Measurements from ENCODE around the gene LITAF.
"Not testable (repeated sequence)": the region's sequence is repeated elsewhere in the genome, so short reads cannot be mapped to it uniquely, and the experiment has no call there.

Gene LITAF

DNA sequence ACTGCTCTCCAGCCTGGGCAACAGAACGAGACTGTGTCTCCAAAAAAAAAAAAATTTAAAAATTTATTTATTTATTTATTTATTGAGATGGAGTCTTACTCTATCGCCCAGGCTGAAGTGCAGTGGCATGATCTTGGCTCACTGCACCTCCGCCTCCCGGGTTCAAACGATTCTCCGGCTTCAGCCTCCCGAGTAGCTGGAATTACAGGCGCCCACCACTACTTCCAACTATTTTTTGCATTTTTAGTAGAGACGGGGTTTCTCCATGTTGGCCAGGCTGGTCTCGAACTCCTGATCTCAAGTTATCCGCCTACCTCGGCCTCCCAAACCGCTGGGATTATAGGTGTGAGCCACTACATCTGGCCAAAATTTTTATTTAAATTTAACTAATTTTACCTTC lies 73.4 kb downstream of the LITAF start:
- not testable (repeated sequence) for DNase-seq

DNA sequence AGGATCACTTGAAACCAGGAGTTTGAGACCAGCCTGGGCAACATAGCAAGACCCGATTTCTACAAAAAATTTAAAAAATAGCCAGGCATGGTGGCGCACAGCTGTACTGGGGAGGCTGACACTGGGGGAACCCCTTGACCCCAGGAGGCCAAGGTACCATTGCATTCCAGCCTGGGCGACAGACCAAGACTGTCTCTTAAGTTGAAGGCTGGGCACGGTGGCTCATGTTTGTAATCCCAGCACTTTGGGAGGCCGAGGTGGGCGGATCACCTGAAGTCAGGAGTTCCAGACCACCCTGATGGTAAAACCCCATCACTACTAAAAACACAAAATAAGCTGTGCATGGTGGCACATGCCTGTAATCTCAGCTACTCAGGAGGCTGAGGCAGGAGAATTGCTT lies 74.9 kb downstream of the LITAF start:
- no peak for DNase-seq

DNA sequence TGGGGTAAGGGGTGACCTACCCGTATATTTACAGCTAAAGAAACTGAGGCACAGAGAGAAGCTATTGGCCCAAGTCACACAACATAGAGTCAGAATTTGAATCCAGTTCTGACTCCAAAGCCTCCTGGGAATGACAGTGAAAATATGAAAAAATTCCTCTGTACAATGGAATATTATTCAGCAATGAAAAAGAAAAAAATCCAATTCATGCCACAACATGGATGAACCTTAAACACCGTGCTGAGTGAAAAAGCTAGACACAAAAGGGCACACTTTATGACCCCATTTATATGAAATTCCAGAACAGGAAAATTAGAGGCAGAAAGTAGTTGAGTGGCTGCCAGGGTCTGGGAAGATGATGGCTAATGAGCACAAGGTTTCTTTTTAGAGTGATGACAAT lies 75.4 kb downstream of the LITAF start:
- no peak for DNase-seq

DNA sequence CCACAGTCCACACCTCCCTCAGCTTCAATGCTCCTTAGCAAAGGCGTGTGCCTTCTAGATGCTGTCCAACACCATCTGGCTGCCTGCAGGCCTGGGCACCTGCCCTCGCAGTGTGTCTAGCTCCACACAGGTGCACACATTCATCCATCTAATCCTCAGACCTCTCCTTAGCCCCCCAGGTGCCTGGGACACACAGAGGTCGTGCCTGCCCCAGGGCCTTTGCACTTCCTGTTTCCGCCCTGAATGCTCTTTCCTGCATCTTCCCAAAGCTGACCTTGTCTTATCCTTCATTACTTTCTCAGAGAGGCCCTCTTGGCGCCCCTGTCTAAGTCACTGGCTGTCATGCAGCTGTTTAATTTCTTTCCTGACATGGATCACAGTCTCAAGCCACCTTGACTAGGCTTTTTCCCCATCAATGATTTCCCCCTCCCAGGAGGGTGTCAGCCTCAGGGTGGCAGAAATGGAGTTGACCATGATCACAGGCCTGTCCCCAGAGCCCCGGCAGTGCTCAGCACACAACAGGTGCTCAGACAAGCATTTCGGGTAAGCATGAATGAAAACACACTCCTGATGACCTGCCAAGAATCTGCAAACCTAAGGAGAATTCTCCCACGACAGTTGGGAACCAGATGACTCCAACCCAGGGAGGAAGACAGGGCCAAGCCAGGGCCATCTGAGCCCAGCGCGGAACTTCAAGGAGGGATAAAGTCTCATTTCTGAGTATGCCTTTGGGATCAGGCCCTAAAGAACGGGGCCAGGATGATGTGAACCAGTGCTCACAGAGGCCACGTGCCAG lies 76.3 kb downstream of the LITAF start:
- no peak for DNase-seq

DNA sequence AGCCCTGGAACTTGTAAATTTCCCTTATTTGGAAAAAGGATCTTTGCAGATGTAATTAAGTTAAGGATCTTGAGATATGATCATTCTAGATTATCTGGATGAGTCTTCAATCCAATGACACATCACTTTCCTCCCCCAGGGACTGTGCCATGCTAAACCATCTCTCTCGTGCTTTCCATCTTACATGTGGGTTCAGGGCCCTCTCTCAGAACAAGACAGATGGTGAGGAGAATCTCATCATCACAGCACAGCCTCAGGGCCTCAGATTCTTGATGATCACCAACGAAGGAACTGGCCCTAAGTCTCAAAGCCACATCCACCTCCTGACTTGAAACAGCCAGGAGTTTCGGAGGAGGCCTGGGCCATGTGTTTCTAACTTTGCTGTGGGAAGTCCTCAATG lies 78.7 kb downstream of the LITAF start:
- DNase-seq = no peak

DNA sequence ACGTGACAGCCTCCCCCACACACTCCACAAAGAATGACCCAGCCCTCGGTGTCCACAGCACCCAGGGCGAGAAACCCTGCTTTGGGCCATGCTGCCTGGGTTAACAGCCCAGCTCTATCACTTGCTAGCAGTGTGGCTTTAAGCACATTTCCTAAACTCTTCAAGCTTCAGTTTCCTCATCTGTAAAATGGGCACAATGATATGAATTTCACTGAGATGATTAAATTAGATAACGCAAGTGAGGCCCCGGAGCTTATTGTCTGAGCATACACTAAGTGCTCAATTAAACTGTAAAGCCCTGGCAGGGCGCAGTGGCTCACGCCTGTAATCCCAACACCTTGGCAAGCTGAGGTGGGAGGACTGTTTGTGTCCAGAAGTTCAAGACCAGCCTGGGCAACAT lies 79.4 kb downstream of the LITAF start:
- DNase-seq = no peak

DNA sequence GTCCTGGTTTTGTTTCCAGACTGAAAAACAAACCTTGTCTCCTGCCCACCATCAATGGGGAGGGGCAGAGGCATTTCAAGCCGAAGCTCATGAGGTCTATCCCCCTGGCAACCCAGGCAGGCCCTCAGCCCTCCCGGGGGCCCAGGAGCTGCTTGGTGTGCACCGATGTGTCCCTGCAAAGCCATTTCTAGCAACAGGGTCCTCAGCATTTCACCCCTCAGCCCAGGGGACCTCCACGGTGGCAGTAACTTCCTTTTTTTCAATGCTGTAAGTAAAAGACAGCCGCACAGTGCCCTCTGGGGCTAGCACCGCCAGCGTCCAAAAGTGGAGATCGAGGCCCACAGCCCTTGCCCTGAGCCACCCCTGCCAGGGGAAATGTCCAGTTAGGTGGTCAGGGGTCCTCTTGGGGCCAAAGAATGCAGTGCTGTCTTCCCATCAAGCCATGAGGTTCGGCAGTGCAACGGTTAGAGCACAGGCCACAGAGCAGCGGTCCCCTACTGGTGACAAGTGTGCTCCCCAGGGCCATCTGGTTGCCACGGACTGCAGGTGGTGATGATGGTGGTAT lies 79.9 kb downstream of the LITAF start:
- DNase-seq = no peak

DNA sequence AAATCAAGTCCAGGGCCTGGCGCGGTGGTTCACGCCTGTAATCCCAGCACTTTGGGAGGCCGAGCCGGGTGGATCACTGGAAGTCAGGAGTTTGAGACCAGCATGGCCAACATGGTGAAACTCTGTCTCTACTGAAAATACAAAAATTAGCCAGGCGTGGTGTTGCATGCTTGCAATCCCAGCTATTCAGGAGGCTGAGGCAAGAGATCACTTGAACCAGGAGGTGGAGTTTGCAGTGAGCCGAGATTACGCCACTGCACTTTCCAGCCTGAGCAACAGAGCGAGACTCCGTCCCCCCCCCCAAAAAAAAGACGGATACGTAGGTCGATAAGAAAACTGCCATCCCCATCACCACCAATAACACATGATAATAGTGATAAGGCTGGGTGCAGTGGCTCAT lies 82.5 kb downstream of the LITAF start:
- not testable (repeated sequence) for DNase-seq

DNA sequence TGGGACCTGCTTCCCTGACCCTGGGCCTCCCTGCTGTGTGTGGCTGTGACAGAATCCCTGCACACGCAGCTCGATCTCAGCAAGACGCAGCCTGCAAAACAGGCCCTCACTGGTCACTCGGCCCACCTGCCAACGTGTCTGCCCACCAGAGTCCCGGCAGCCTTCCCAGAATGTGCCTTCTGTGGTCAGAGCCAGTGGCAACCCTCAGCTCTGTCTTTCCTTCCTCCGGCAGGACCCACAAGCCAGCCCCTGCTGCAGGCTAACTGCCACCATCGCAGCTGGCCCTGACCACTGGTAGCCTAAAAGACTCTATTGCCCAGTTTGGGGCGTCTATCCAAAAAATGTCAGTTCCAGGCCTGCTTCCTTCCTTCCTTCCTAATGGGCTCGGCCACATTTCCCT lies 83.2 kb downstream of the LITAF start:
- no peak for DNase-seq

DNA sequence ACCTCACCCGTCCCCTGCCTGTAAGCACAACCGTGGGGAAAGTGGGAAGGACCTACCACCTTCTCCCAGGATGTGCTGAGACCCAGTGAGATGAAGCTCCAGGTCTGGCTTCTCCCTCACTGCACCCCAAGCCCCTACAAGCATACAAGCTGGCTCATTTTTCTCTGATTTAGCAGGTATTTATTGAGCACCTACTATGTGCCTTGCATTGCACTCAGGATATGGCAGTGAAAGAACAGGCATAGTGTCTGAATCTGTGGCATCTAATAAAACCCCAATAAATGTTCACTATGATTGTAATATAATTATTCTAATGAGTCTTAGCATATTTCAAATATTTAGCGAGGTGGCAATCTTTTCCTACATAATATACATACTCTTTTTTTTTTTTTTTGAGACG lies 84.5 kb downstream of the LITAF start:
- DNase-seq = no peak

DNA sequence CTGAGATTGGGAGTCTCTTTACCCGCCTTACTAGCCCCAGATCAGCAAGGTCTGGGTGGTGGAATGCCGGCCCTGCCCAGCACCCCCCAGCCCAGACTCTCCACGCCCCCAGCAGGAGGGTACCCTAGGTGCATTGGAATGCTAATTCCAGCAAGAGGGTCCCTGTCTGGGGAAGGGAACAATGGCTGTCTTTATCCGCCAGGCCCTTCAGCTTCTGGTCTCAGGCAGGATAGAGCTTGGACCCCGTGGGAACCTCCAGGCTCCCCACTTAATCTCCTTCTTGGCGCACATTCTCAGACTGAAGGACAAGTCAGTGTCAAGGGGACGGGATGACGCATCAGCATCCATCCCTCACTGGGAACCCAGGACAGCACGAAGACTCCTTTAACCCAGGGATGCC lies 85.1 kb downstream of the LITAF start:
- no peak for DNase-seq

DNA sequence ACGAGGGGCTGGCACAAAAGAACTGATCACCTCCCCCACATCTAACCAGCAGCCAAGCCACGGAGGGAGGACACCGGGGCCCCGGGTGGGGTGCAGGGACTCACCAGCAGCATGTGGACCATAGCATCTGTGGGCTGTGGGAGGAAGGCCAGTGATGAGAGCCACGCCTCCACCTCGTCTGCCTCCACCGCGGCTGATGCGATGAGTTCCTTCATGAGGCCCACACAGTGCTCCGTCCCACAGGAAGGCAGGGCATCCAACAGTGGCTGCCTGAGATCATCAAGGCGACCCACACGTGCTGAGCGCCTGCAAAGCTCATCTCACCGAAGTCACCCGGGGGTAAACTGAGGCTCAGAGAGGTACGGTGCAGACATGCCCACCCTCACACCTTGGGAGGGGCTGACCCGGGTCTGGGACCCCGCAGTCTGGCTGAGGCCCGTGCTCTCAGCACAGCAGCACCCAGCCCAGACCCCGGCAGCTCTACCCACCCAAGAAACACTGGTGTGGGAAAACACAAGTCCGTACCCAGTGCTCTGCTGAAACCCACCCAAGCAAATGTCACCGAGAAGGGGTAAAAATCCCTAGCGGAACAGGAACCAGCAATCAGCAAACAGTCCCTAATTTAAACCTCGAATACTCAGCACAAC lies 85.9 kb downstream of the LITAF start:
- DNase-seq = no peak

DNA sequence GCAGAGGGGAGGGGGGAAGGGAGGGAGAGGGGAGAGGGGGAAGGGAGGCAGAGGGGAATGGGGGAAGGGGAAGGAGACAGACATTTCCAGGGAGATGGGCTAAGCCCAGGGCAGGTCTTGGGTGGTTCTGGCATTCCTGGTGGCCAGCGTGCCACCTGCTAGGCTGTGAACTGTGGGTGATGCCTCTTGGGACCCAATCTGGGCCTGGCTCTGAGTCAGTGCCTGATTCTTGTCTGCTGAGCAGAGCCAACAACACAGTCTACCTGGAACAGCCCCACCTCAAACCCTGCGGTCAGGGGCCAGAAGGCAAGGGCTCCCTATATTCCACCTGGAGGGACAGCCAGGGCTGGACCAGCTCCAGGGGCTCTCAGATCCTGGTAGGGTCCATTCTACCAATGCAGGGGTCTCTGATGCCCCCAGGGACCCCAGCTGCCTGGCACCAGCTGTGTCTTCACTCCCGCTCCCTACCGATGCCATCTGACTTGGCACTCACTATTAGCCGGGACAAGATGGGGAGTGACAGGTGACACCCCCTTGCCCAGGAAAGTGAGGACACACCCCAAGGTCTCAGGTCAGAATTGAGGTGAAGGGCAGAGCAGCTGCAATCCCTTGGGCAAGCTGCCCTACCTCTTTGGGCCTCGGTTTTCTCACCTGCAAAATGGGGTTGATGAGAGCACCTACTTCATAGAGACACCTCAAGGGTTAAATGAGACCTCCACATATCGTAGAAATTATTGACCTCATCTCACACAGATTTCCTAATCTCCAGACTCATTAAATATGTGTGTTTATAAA lies 87.2 kb downstream of the LITAF start:
- DNase-seq = no peak

DNA sequence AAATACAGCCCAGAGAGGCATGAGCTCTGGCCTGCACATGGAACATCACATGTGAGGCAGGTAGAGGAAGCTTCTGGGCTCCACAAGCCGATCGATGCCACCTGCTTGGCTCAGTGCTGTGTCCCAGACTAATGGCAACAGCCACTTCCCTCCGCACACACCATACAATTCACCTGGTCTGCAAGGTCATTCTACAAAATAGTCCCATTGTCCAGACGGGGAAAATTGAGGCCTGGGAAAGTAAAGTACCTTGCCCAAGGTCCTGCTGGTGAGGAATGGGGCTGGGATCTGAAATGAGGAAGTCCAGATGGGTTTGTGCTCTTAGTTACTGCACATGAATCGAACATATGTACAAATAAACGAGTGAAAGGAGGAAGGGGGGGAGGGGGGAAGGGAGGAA lies 88.0 kb downstream of the LITAF start:
- DNase-seq = no peak

DNA sequence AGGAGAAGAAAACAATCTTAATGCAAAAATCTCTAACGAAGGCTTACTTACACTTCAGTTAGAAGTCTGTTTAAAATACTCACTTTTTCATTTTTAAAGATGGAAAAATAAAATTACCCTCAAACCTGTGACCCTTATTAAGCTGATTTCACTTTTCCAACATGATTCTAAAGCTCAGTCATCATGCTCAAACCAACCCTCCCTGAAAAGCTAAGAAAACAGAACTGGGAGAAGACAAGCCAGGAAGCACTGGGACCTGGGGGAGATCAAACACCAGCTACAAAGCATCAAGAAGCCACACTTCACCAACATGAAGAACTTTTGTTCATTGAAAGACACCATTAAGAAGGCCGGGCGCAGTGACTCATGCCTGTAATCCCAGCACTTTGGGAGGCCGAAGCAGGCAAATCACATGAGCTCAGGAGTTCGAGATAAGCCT lies 88.8 kb downstream of the LITAF start:
- no peak for DNase-seq

Data from activated CD4-positive, alpha-beta T cell treated with anti-CD3 and anti-CD28 coated beads for 48 hours (primary cell).